Adrenal gland (tissue), 12 donors: ENCODE results near the gene PRPH. TPM values are rescaled to one million over a fixed set of nuclear protein-coding genes. Genes with fewer than 3 reads are reported as not detected.
A peak's percentile ranks its signal among the peaks of the same experiment; 100 is the strongest.

Source experiments
- DNase-seq, 7 donors: peaks; one replicate each; pipeline ENCODE4 v3.0.0-alpha.2; 2019 to 2020
- H3K27ac ChIP-seq, 5 donors: fragments of 200-600 bp; sonication (generic) in 4 of 5; 1 replicate in 3 of 5; 2 replicates in 2 of 5; pipeline versions ENCODE4 v1.5.1 to v1.8.0; 2016 to 2020; ENCODE audit warnings: mild to moderate bottlenecking in 1 of 5
- H3K27me3 ChIP-seq: fragments of 200-600 bp; 2 replicates; pipeline ENCODE4 v1.8.0; 2021
- H3K36me3 ChIP-seq, 2 donors: fragments of 200-600 bp; replicated peaks in 1 of 2; 1 replicate in 1 of 2; 2 replicates in 1 of 2; pipeline versions ENCODE4 v1.5.1 to v1.8.0; 2018 to 2022
- H3K4me1 ChIP-seq, 2 donors: fragments of 200-600 bp; replicated peaks in 1 of 2; 1 replicate in 1 of 2; 2 replicates in 1 of 2; pipeline versions ENCODE4 v1.5.1 to v1.8.0; 2018 to 2021
- H3K4me3 ChIP-seq, 4 donors: fragments of 200-600 bp; sonication (generic) in 3 of 4; one replicate each; pipeline ENCODE4 v1.5.1; 2016 to 2018
- H3K9me3 ChIP-seq, 3 donors: fragments of 200-600 bp; sonication (generic) in 1 of 3; replicated peaks in 1 of 3; 1 replicate in 2 of 3; 2 replicates in 1 of 3; pipeline versions ENCODE4 v1.5.1 to v1.8.0; 2016 to 2021
- CTCF ChIP-seq, 6 experiments: fragments of 450-650 bp in 4 of 6; fragments of 200-600 bp in 2 of 6; sonication (generic) in 1 of 6; IDR thresholded peaks; 1 replicate in 5 of 6; 2 replicates in 1 of 6; pipeline versions ENCODE4 v1.5.1 to v1.8.0; 2016 to 2021; ENCODE audit warnings: antibody characterized with exemption in 6 of 6, mild to moderate bottlenecking in 2 of 6, moderate library complexity in 1 of 6
- POLR2A ChIP-seq, 2 donors: fragments of 450-650 bp; IDR thresholded peaks; one replicate each; pipeline ENCODE4 v1.6.1; 2017; ENCODE audit warnings: antibody characterized with exemption in 2 of 2, mild to moderate bottlenecking in 2 of 2, moderate library complexity in 1 of 2
- WGBS, 4 donors: extraction: QIAGEN DNeasy Blood & Tissue Kit in 2 of 4; methylation state at CpG; one replicate each; pipeline versions ENCODE4 v1.1.5 to v1.1.7; 2013 to 2017; 5-methylcytosine and 5-hydroxymethylcytosine counted together
- intact Hi-C, 2 donors: fragments of 100-400 bp; cut with DNase I; formaldehyde crosslinking; loops; one replicate each; pipeline versions ENCODE4 v1.14.1 to v1.15.0; 2022 to 2023
- polyA plus RNA-seq, 3 donors: library from polyadenylated mRNA; stranded (reverse); fragments of 200-250 nt in 2 of 3; fragments of 350-450 nt in 1 of 3; fragmentation: Illumina TruSeq in 1 of 3; extraction: RNeasy Lipid Tissue Mini Kit (QIAGEN cat#74804) in 1 of 3; gene quantifications; one replicate each; pipeline ENCODE4 v1.2.3, GENCODE V29; 2013 to 2014
- total RNA-seq, 9 donors: library from RNA; depleted of rRNA in 4 of 9; stranded (reverse); fragments of >200 nt in 4 of 9; fragments of 120-200 nt in 1 of 9; fragmentation: NEBNext Ultra II Directional in 1 of 9; extraction: Animal tissue kit (Norgen Biotek cat#: 25700) in 1 of 9; gene quantifications; one replicate each; pipeline versions ENCODE4 v1.1.0 to v1.2.4, GENCODE V29; 2013 to 2023
- donor health status: healthy with polysubstance abuse.
- donor health status: Bipolar disorder and iron deficiency.
- donor health status: DM: yes; HTN: yes; CAD: no.
- donor health status: DM: no; HTN: no; CAD: no.
- donor health status: DM: no; HTN: no; CAD: no.
- donor health status: DM: yes; HTN: yes; CAD: no.

PRPH gene
- total and polyA plus RNA-seq, 12 donors, result 0.16 to 27.8 (median 5.9) TPM; not detected in 3

DNA sequence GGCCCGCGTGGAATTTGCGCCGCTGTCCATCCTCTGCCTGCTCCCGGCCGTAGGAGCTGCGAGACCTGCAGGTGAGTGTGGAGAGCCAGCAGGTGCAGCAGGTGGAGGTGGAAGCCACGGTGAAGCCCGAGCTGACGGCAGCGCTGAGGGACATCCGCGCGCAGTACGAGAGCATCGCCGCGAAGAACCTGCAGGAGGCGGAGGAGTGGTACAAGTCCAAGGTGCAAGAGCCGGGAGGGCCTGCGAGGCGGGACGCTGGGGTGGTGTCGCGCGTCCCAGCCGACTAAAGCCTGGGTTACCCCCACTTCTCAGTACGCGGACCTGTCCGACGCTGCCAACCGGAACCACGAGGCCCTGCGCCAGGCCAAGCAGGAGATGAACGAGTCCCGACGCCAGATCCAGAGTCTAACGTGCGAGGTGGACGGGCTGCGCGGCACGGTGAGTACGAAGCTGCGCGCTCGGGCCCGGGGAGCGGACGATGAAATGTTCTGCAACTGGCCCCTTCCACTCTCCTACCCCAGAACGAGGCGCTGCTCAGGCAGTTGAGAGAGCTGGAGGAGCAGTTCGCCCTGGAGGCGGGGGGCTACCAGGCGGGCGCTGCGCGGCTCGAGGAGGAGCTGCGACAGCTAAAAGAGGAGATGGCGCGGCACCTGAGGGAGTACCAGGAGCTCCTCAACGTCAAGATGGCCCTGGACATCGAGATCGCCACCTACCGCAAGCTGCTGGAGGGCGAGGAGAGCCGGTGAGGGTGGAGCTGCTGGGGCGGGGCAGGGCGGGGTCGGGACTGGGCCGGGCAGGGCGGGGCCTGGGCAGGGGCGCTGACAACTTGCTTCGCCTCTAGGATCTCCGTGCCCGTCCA lies 2.1 kb downstream of the PRPH start:
- no peaks in the 10 kb centered on the region for H3K9me3 ChIP-seq
- no peak overlapping the region for H3K27ac ChIP-seq
- whole genome bisulfite sequencing, 4 donors, result 1 to 6% (median 3%) methylated on average over 30 to 77 of the region's 77 CpGs
- intact Hi-C loops, result no loop called here
- H3K4me3 ChIP-seq, result peak overlapping the region in 1 of 4 donors; percentile 44
- TF ChIP-seq CTCF (IDR thresholded peaks at IDR 0.05), result no peak
- TF ChIP-seq POLR2A (IDR thresholded peaks at IDR 0.05), result no peak
- peaks cover 15 to 17% of the 10 kb centered on the region in 2 donors for H3K4me1 ChIP-seq
- H3K36me3 ChIP-seq, result no peaks in the 10 kb centered on the region
- peak in 3 of 7 donors; percentile 29 to 44 (median 31) for DNase-seq
- peaks cover 39% of the 10 kb centered on the region for H3K27me3 ChIP-seq

DNA sequence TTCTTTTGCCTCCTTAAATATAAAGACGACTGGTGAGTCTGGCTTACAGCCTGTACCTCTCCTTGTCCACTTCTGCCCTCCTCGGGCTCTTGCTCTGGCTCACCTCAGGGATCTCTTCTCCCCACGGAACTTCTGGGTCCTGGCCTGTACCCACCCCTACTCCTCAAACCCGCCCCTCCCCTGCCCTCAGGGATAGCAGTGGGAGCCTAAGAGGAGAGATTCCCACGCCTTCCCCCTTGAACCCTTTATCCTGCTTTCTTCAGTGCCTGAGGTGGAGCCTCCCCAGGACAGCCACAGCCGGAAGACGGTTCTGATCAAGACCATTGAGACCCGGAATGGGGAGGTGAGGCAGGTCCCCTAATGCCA lies 2.7 kb downstream of the PRPH start:
- peak overlapping the region in 1 of 4 donors; percentile 44 for H3K4me3 ChIP-seq
- H3K4me1 ChIP-seq, result peaks cover 15 to 17% of the 10 kb centered on the region in 2 donors
- DNase-seq, result no peak
- H3K27ac ChIP-seq, result no peak overlapping the region
- H3K27me3 ChIP-seq, result peaks cover 39% of the 10 kb centered on the region
- TF ChIP-seq POLR2A (IDR thresholded peaks at IDR 0.05) (no peak), CTCF (IDR thresholded peaks at IDR 0.05) (no peak)
- intact Hi-C loops, result no loop called here
- WGBS, 4 donors, result 14 to 22% (median 20%) methylated on average over 6 to 8 of the region's 8 CpGs
- H3K36me3 ChIP-seq, result no peaks in the 10 kb centered on the region
- no peaks in the 10 kb centered on the region for H3K9me3 ChIP-seq

- no peak overlapping the region for H3K4me3 ChIP-seq
- H3K27ac ChIP-seq, result no peak overlapping the region
- 34 to 59% (median 42%) methylated on average over 5 to 6 of the region's 6 CpGs for WGBS, 4 donors
- no peak for DNase-seq
- intact Hi-C loops, result no loop called here
- no peak for TF ChIP-seq POLR2A (IDR thresholded peaks at IDR 0.05)
- peak in 1 of 6 experiments; percentile 19 for TF ChIP-seq CTCF (IDR thresholded peaks at IDR 0.05)
- peaks cover 15 to 17% of the 10 kb centered on the region in 2 donors for H3K4me1 ChIP-seq
- peaks cover 39% of the 10 kb centered on the region for H3K27me3 ChIP-seq
- H3K36me3 ChIP-seq, result no peaks in the 10 kb centered on the region
- H3K9me3 ChIP-seq, result no peaks in the 10 kb centered on the region
These were observed 3.2 kb downstream of the PRPH start for GRCh38 chr12:49298160-49298559.

DNA sequence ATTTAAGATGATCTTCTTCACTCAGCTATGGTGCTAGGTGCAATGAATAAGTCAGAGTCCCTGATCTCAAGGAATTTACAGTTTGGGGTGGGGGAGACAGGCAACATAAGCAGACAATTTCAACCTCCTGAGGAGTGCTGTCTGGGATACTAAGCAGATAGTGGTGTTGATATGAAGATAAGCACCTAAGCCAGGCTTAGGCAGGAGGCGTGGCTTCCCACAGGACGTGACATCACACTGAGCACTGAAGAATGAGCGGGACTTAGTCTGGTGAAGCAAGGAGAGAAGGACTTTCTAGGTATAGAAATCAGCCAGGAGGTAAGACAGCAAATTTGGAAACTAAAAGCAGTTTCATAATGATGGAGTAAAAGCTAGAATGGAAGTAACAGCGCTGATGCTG lies 6.8 kb downstream of the PRPH start:
- no peak for DNase-seq
- no peaks in the 10 kb centered on the region for H3K36me3 ChIP-seq
- no peak overlapping the region for H3K4me3 ChIP-seq
- intact Hi-C loops, result no loop called here
- 70 to 76% (median 74%) methylated on average over 4 of the region's 4 CpGs for WGBS, 4 donors
- H3K4me1 ChIP-seq, result peaks cover 8 to 9% of the 10 kb centered on the region in 2 donors
- H3K27me3 ChIP-seq, result peaks cover 21% of the 10 kb centered on the region
- TF ChIP-seq POLR2A (IDR thresholded peaks at IDR 0.05) (no peak), CTCF (IDR thresholded peaks at IDR 0.05) (no peak)
- no peaks in the 10 kb centered on the region for H3K9me3 ChIP-seq
- no peak overlapping the region for H3K27ac ChIP-seq
